H9 (cell line): Measurements from ENCODE around the gene FOXO6. TPM values are rescaled to one million over a fixed set of nuclear protein-coding genes. Genes with fewer than 3 reads are reported as not detected.

Source experiments
- DNase-seq: peaks from one replicate; pipeline ENCODE4 v3.0.0-alpha.2; 2017
- H2AFZ ChIP-seq: one replicate; pipeline ENCODE4 v1.6.1; 2013; ENCODE audit warnings: mild to moderate bottlenecking, low read length, control low read depth, moderate library complexity
- H2AK5ac ChIP-seq: 2 replicates; pipeline ENCODE4 v1.6.1; 2013; ENCODE audit warnings: low read length, control low read depth, mixed read lengths; ENCODE audit not compliant: insufficient read length
- H2BK120ac ChIP-seq: one replicate; pipeline ENCODE4 v1.6.1; 2013; ENCODE audit warnings: low read depth, mild to moderate bottlenecking, low read length, control low read depth, inconsistent platforms; ENCODE audit not compliant: poor library complexity, severe bottlenecking
- H2BK12ac ChIP-seq: 2 replicates; pipeline ENCODE4 v1.6.1; 2013; ENCODE audit warnings: low read length, control low read depth, mixed read lengths, low read depth; ENCODE audit not compliant: insufficient read length
- H2BK15ac ChIP-seq: 2 replicates; pipeline ENCODE4 v1.6.1; 2013; ENCODE audit warnings: low read depth, low read length, control low read depth
- H2BK20ac ChIP-seq: one replicate; pipeline ENCODE4 v1.6.1; 2013; ENCODE audit warnings: low read depth, mild to moderate bottlenecking, low read length, control low read depth, inconsistent platforms; ENCODE audit not compliant: poor library complexity, severe bottlenecking
- H2BK5ac ChIP-seq: 2 replicates; pipeline ENCODE4 v1.6.1; 2013; ENCODE audit warnings: low read length, control low read depth, mixed read lengths; ENCODE audit not compliant: insufficient read length
- H3K14ac ChIP-seq: 2 replicates; pipeline ENCODE4 v1.6.1; 2013; ENCODE audit warnings: low read length, control low read depth; ENCODE audit not compliant: insufficient read depth
- H3K18ac ChIP-seq: 2 replicates; pipeline ENCODE4 v1.6.1; 2013; ENCODE audit warnings: low read depth, mild to moderate bottlenecking, mixed read lengths, low read length, control low read depth; ENCODE audit not compliant: insufficient read length
- H3K23ac ChIP-seq: 2 replicates; pipeline ENCODE4 v1.6.1; 2013; ENCODE audit warnings: low read length, control low read depth, mixed read lengths, low read depth; ENCODE audit not compliant: insufficient read length
- H3K23me2 ChIP-seq: 2 replicates; pipeline ENCODE4 v1.6.1; 2013; ENCODE audit warnings: low read depth, mild to moderate bottlenecking, mixed read lengths, low read length, control low read depth; ENCODE audit not compliant: insufficient read length, poor library complexity, severe bottlenecking
- H3K27ac ChIP-seq: 2 replicates; pipeline ENCODE4 v1.5.1; 2013; ENCODE audit warnings: low read length, control low read depth, mixed read lengths, low read depth; ENCODE audit not compliant: insufficient read length
- H3K27me3 ChIP-seq: 2 replicates; pipeline ENCODE4 v1.6.1; 2013; ENCODE audit warnings: low read length, control low read depth, inconsistent platforms; ENCODE audit not compliant: insufficient read depth
- H3K4ac ChIP-seq: 2 replicates; pipeline ENCODE4 v1.6.1; 2013; ENCODE audit warnings: low read depth, mild to moderate bottlenecking, control low read depth, inconsistent platforms, low read length, moderate library complexity
- H3K4me1 ChIP-seq: 2 replicates; pipeline ENCODE4 v1.6.1; 2013; ENCODE audit warnings: low read length, control low read depth, inconsistent platforms; ENCODE audit not compliant: insufficient read depth
- H3K4me2 ChIP-seq: 2 replicates; pipeline ENCODE4 v1.6.1; 2013; ENCODE audit warnings: low read length, control low read depth, mixed read lengths; ENCODE audit not compliant: insufficient read length, insufficient read depth
- H3K56ac ChIP-seq: 2 replicates; pipeline ENCODE4 v1.6.1; 2013; ENCODE audit warnings: low read depth, mild to moderate bottlenecking, mixed read lengths, low read length, control low read depth; ENCODE audit not compliant: insufficient read length
- H3K79me1 ChIP-seq: 2 replicates; pipeline ENCODE4 v1.6.1; 2013; ENCODE audit warnings: low read depth, mild to moderate bottlenecking, moderate library complexity, low read length, control low read depth, inconsistent platforms; ENCODE audit not compliant: insufficient read depth, poor library complexity, severe bottlenecking
- H3K79me2 ChIP-seq: 2 replicates; pipeline ENCODE4 v1.6.1; 2013; ENCODE audit warnings: low read length, control low read depth, inconsistent platforms; ENCODE audit not compliant: insufficient read depth
- H3K9ac ChIP-seq: 2 replicates; pipeline ENCODE4 v1.6.1; 2013; ENCODE audit warnings: low read length, control low read depth, mixed read lengths; ENCODE audit not compliant: insufficient read length; ENCODE audit errors: extremely low read depth
- H3K9me3 ChIP-seq: one replicate; pipeline ENCODE4 v1.6.1; 2013; ENCODE audit warnings: low read depth, low read length, inconsistent platforms; ENCODE audit not compliant: control insufficient read depth
- H3T11ph ChIP-seq: one replicate; pipeline ENCODE4 v1.6.1; 2013; ENCODE audit warnings: mild to moderate bottlenecking, low read length, control low read depth, inconsistent platforms
- H4K20me1 ChIP-seq: one replicate; pipeline ENCODE4 v1.6.1; 2013; ENCODE audit not compliant: control insufficient read depth, insufficient read length, insufficient read depth
- H4K5ac ChIP-seq: 2 replicates; pipeline ENCODE4 v1.6.1; 2013; ENCODE audit warnings: low read depth, mild to moderate bottlenecking, mixed read lengths, low read length, control low read depth; ENCODE audit not compliant: insufficient read length
- H4K8ac ChIP-seq: replicated peaks from 2 replicates; pipeline ENCODE4 v1.6.1; 2013; ENCODE audit warnings: low read length, control low read depth, mixed read lengths, low read depth; ENCODE audit not compliant: insufficient read length
- H4K91ac ChIP-seq: 2 replicates; pipeline ENCODE4 v1.6.1; 2013; ENCODE audit warnings: low read depth, mild to moderate bottlenecking, moderate library complexity, mixed read lengths, low read length, control low read depth; ENCODE audit not compliant: insufficient read length
- H3K27ac Mint-ChIP-seq, 3 experiments: 2 replicates in 2 of 3; 3 replicates in 1 of 3; pipeline ENCODE4 v1.8.0; 2020 to 2021; ENCODE audit warnings: mixed read lengths in 3 of 3, mild to moderate bottlenecking in 1 of 3, moderate library complexity in 1 of 3
- H3K27me3 Mint-ChIP-seq: 2 replicates; pipeline ENCODE4 v1.8.0; 2021; ENCODE audit warnings: low read depth, mild to moderate bottlenecking, moderate library complexity, mixed read lengths
- H3K36me3 Mint-ChIP-seq, 3 experiments: 2 replicates in 2 of 3; 3 replicates in 1 of 3; pipeline ENCODE4 v1.8.0; 2020 to 2021; ENCODE audit warnings: low read depth in 3 of 3, mixed read lengths in 3 of 3; ENCODE audit not compliant: insufficient read depth in 1 of 3
- H3K4me1 Mint-ChIP-seq, 2 experiments: 2 replicates each; pipeline ENCODE4 v1.8.0; 2020; ENCODE audit warnings: mixed read lengths in 2 of 2
- H3K4me3 Mint-ChIP-seq, 2 experiments: 2 replicates in 1 of 2; 3 replicates in 1 of 2; pipeline ENCODE4 v1.8.0; 2020 to 2021; ENCODE audit warnings: mild to moderate bottlenecking in 2 of 2, mixed read lengths in 2 of 2, moderate library complexity in 1 of 2
- H3K9me3 Mint-ChIP-seq, 2 experiments: 2 replicates in 1 of 2; 3 replicates in 1 of 2; pipeline ENCODE4 v1.8.0; 2020; ENCODE audit warnings: mild to moderate bottlenecking in 2 of 2, mixed read lengths in 2 of 2, moderate library complexity in 1 of 2
- WGBS: extraction: QIAGEN DNeasy Blood & Tissue Kit; methylation state at CpG from one replicate; pipeline ENCODE4 v1.1.7; 2013; ENCODE audit warnings: missing lambda C conversion rate, low lambda C conversion rate, mixed read lengths; ENCODE audit not compliant: insufficient read length; ENCODE audit errors: extremely low coverage; 5-methylcytosine and 5-hydroxymethylcytosine counted together
- total RNA-seq: library from RNA; stranded (reverse); gene quantifications from 2 replicates; pipeline ENCODE4 v1.2.1, GENCODE V29; 2021
- TF ChIP-seq, protein P1 (sequence below): fragments of 200-600 bp; sonication (generic); conservative IDR thresholded peaks from 3 replicates; pipeline ENCODE4 v1.8.0; 2021; ENCODE audit warnings: antibody characterized with exemption, mild to moderate bottlenecking

Gene FOXO6
- total RNA-seq, 1 experiment from 2014 or later: 0.83 TPM

GRCh38 chr1:41390166-41390565 lies 28.9 kb downstream of the FOXO6 start:
- no peak for DNase-seq
- H3K27me3 Mint-ChIP-seq: peaks cover 47% of the 10 kb centered on the region
- H3K4me1 ChIP-seq: peaks cover 3% of the 10 kb centered on the region; the same call in 1 of the 2 replicates

More at GRCh38 chr1:41390166-41390565, 28.9 kb downstream of the FOXO6 start:
- Mint-ChIP-seq H3K4me3 (no peak overlapping the region; a peak in 1 of 5 replicates), H3K36me3 (no peaks in the 10 kb centered on the region), H3K27ac (no peak overlapping the region), H3K9me3 (no peaks in the 10 kb centered on the region), H3K4me1 (peaks cover 40 to 59% of the 10 kb centered on the region in 2 experiments)
- Histone ChIP-seq H2BK12ac (no peak overlapping the region), H3K23me2 (peaks cover 3% of the 10 kb centered on the region), H3K14ac (no peak overlapping the region), H2AK5ac (no peak overlapping the region), H3K9me3 (no peaks in the 10 kb centered on the region), H2AFZ (no peak overlapping the region), H3K4ac (no peak overlapping the region), H3K79me1 (no peaks in the 10 kb centered on the region), H3K56ac (no peak overlapping the region), H2BK15ac (no peak overlapping the region), H3K27me3 (no peaks in the 10 kb centered on the region), H3K23ac (no peak overlapping the region), H2BK5ac (no peak overlapping the region), H3K27ac (no peak overlapping the region), H4K91ac (no peak overlapping the region), H3K79me2 (no peaks in the 10 kb centered on the region), H4K8ac (no peak overlapping the region), H3K4me2 (no peak overlapping the region), H2BK120ac (no peak overlapping the region), H3K18ac (no peak overlapping the region), H3T11ph (no peak overlapping the region), H2BK20ac (no peak overlapping the region), H4K20me1 (no peaks in the 10 kb centered on the region), H4K5ac (no peak overlapping the region), H3K9ac (no peak overlapping the region)
- no CpG with 5 or more reads among the region's 10 CpGs for WGBS
- TF ChIP-seq, protein P1, sequence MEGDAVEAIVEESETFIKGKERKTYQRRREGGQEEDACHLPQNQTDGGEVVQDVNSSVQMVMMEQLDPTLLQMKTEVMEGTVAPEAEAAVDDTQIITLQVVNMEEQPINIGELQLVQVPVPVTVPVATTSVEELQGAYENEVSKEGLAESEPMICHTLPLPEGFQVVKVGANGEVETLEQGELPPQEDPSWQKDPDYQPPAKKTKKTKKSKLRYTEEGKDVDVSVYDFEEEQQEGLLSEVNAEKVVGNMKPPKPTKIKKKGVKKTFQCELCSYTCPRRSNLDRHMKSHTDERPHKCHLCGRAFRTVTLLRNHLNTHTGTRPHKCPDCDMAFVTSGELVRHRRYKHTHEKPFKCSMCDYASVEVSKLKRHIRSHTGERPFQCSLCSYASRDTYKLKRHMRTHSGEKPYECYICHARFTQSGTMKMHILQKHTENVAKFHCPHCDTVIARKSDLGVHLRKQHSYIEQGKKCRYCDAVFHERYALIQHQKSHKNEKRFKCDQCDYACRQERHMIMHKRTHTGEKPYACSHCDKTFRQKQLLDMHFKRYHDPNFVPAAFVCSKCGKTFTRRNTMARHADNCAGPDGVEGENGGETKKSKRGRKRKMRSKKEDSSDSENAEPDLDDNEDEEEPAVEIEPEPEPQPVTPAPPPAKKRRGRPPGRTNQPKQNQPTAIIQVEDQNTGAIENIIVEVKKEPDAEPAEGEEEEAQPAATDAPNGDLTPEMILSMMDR: no peak
